Fibroblast of peridontal ligament (primary cell): ENCODE data around the gene PPP1R15B.

Source experiments
- DNase-seq: peaks from one replicate; pipeline ENCODE4 v3.0.0-alpha.2; 2010; ENCODE audit errors: extremely low read depth

Gene PPP1R15B

GRCh38 chr1:204400882-204401510 is 10.6 kb downstream of the PPP1R15B start:
- DNase-seq = no peak

GRCh38 chr1:204398197-204399125 is 13.2 kb downstream of the PPP1R15B start:
- DNase-seq = peak; percentile 62

- no peak for DNase-seq
Observed at GRCh38 chr1:204396015-204396583, 15.5 kb downstream of the PPP1R15B start.

- no peak for DNase-seq
Observed at GRCh38 chr1:204391629-204392028, 20.0 kb downstream of the PPP1R15B start.

GRCh38 chr1:204390751-204391466 is 20.7 kb downstream of the PPP1R15B start:
- peak; percentile 65 for DNase-seq

GRCh38 chr1:204385727-204386126 is 25.9 kb downstream of the PPP1R15B start:
- no peak for DNase-seq

GRCh38 chr1:204384636-204385352 is 26.8 kb downstream of the PPP1R15B start:
- peak; percentile 72 for DNase-seq

GRCh38 chr1:204383163-204383904 is 28.3 kb downstream of the PPP1R15B start:
- DNase-seq = no peak

GRCh38 chr1:204382714-204383083 is 28.9 kb downstream of the PPP1R15B start:
- no peak for DNase-seq

GRCh38 chr1:204380293-204380831 is 31.3 kb downstream of the PPP1R15B start:
- no peak for DNase-seq

- DNase-seq = no peak
Observed at GRCh38 chr1:204377800-204378668, 33.6 kb downstream of the PPP1R15B start.

- no peak for DNase-seq
Observed at GRCh38 chr1:204376919-204377799, 34.5 kb downstream of the PPP1R15B start.

GRCh38 chr1:204376465-204376864 is 35.2 kb downstream of the PPP1R15B start:
- no peak for DNase-seq

- DNase-seq = no peak
Observed at GRCh38 chr1:204373911-204374310, 37.7 kb downstream of the PPP1R15B start.

GRCh38 chr1:204370176-204370575 is 41.4 kb downstream of the PPP1R15B start:
- DNase-seq = no peak

GRCh38 chr1:204368996-204369726 is 42.5 kb downstream of the PPP1R15B start:
- DNase-seq = no peak

- DNase-seq = no peak
Observed at GRCh38 chr1:204367956-204368355, 43.7 kb downstream of the PPP1R15B start.
